ENCODE results near the gene NFYC.

The NFYC gene

DNA sequence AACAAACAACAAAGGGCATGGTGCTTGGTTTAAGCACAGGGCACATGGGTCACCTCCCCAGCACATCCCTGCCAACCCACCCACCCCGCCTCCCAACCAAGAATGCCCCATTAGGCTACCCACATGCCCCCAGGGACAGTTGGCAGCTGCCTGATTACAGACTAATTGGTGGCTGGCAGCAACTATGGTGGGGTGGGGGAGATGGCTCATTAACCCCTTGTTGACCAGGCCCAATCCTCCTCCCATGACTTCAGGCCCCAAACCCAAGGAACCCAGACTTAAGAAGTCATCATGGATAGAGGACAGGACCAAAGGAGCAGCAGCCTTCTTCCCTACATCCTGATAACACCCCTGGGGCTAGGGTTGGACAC, 27.4 kb upstream of the NFYC start:
- Histone ChIP-seq H3K27ac (ENCODE audit: low read depth, low read length) (no peak overlapping the region), H3K4me3 (ENCODE audit: low read depth in 1 of 5, low read length in 5 of 5) (no peak overlapping the region), H3K4me1 (ENCODE audit: control insufficient read depth in 5 of 5, insufficient read depth in 5 of 5, low read length in 5 of 5) (peaks cover 0 to 32% (median 24%) of the 10 kb centered on the region in 5 donors), H3K9me3 (ENCODE audit: control insufficient read depth in 5 of 5, low read length in 5 of 5) (no peaks in the 10 kb centered on the region), H3K36me3 (ENCODE audit: control insufficient read depth in 5 of 5, insufficient read depth in 5 of 5, low read length in 5 of 5) (no peaks in the 10 kb centered on the region), H3K27me3 (ENCODE audit: control insufficient read depth in 5 of 5, insufficient read depth in 4 of 5, low read length in 5 of 5) (peaks cover 0 to 3% (median 0%) of the 10 kb centered on the region in 5 donors), H3K9ac (ENCODE audit: low read length in 5 of 5) (no peak overlapping the region)

DNA sequence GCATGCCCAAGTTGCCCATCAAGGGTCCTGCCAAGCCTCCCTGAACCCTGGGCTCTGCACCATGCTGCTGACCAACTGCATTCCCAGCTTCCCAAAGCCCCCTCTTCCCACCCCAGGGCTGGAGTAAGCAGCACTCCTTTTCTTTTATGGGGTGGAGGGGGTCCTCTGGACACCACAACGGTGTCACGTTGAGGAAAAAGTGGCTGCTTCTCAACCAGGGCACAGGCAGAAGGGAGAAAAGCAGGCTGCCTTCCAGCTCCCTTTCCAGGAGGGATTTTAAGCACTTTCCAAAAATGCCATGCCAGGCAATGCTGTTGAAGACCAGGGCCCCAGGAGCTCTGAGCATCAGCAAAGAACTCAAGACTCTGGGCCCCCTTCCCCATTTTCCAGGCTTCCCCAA, 26.7 kb upstream of the NFYC start:
- Histone ChIP-seq H3K4me3 (ENCODE audit: low read depth in 1 of 5, low read length in 5 of 5) (peak overlapping the region in 2 of 5 donors; percentile 10 to 67), H3K4me1 (ENCODE audit: control insufficient read depth in 5 of 5, insufficient read depth in 5 of 5, low read length in 5 of 5) (peaks cover 0 to 32% (median 24%) of the 10 kb centered on the region in 5 donors), H3K27ac (ENCODE audit: low read depth, low read length) (no peak overlapping the region), H3K9me3 (ENCODE audit: control insufficient read depth in 5 of 5, low read length in 5 of 5) (no peaks in the 10 kb centered on the region), H3K9ac (ENCODE audit: low read length in 5 of 5) (no peak overlapping the region), H3K36me3 (ENCODE audit: control insufficient read depth in 5 of 5, insufficient read depth in 5 of 5, low read length in 5 of 5) (no peaks in the 10 kb centered on the region), H3K27me3 (ENCODE audit: control insufficient read depth in 5 of 5, insufficient read depth in 4 of 5, low read length in 5 of 5) (no peaks in the 10 kb centered on the region)

- peaks cover 0 to 32% (median 24%) of the 10 kb centered on the region in 5 donors for H3K4me1 ChIP-seq (ENCODE audit: control insufficient read depth in 5 of 5, insufficient read depth in 5 of 5, low read length in 5 of 5)
Observed at GRCh38 chr1:40665335-40666171, 26.0 kb upstream of the NFYC start, which contains the start of gene RIMS3. TSS of gene RIMS3 (minus strand) at chr1:40665682. CDS start at chr1:40641925, 23,757 bp downstream.

GRCh38 chr1:40668769-40669525, 22.6 kb upstream of the NFYC start:
- H3K27me3 ChIP-seq (ENCODE audit: control insufficient read depth in 5 of 5, insufficient read depth in 4 of 5, low read length in 5 of 5) = peaks cover 0 to 3% (median 0%) of the 10 kb centered on the region in 5 donors
- H3K4me3 ChIP-seq (ENCODE audit: low read depth in 1 of 5, low read length in 5 of 5) = no peak overlapping the region
- no peak overlapping the region for H3K27ac ChIP-seq (ENCODE audit: low read depth, low read length)
- H3K4me1 ChIP-seq (ENCODE audit: control insufficient read depth in 5 of 5, insufficient read depth in 5 of 5, low read length in 5 of 5) = peaks cover 0 to 21% (median 11%) of the 10 kb centered on the region in 5 donors
- H3K36me3 ChIP-seq (ENCODE audit: control insufficient read depth in 5 of 5, insufficient read depth in 5 of 5, low read length in 5 of 5) = no peaks in the 10 kb centered on the region
- H3K9ac ChIP-seq (ENCODE audit: low read length in 5 of 5) = no peak overlapping the region
- no peaks in the 10 kb centered on the region for H3K9me3 ChIP-seq (ENCODE audit: control insufficient read depth in 5 of 5, low read length in 5 of 5)

More at GRCh38 chr1:40665335-40666171, 26.0 kb upstream of the NFYC start, which contains the start of gene RIMS3:
- H3K9me3 ChIP-seq (ENCODE audit: control insufficient read depth in 5 of 5, low read length in 5 of 5) = no peaks in the 10 kb centered on the region
- H3K9ac ChIP-seq (ENCODE audit: low read length in 5 of 5) = peak within 1 kb of the TSS in 1 of 5 donors; percentile 39
- H3K36me3 ChIP-seq (ENCODE audit: control insufficient read depth in 5 of 5, insufficient read depth in 5 of 5, low read length in 5 of 5) = no peaks in the 10 kb centered on the region
- H3K4me3 ChIP-seq (ENCODE audit: low read depth in 1 of 5, low read length in 5 of 5) = peak within 1 kb of the TSS; percentile 41 to 67 (median 54)
- no peaks in the 10 kb centered on the region for H3K27me3 ChIP-seq (ENCODE audit: control insufficient read depth in 5 of 5, insufficient read depth in 4 of 5, low read length in 5 of 5)
- H3K27ac ChIP-seq (ENCODE audit: low read depth, low read length) = no peak within 1 kb of the TSS

GRCh38 chr1:40673452-40673851, 18.1 kb upstream of the NFYC start:
- no peaks in the 10 kb centered on the region for H3K36me3 ChIP-seq (ENCODE audit: control insufficient read depth in 5 of 5, insufficient read depth in 5 of 5, low read length in 5 of 5)
- H3K9me3 ChIP-seq (ENCODE audit: control insufficient read depth in 5 of 5, low read length in 5 of 5) = no peaks in the 10 kb centered on the region
- no peak overlapping the region for H3K4me3 ChIP-seq (ENCODE audit: low read depth in 1 of 5, low read length in 5 of 5)

DNA sequence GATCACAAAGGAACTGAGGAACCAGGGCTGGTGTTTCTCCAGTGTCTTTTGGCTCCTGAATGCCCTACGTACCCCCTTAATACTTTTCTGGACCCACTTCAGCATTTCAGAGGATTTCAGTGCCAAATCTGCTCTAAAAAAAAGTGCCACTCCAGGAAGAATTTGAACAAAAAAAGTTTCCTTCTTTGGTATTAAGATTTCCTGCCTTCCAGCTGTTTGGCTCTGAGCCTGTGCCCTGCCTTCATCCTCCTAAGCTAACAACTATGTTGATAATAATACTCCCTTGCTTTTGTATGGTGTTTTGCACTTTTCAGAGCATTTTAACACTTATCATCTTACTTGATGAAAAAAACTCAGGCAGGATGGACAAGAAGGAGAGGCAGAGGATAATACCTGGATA, 15.0 kb upstream of the NFYC start:
- Histone ChIP-seq H3K36me3 (ENCODE audit: control insufficient read depth in 5 of 5, insufficient read depth in 5 of 5, low read length in 5 of 5) (no peaks in the 10 kb centered on the region), H3K27ac (ENCODE audit: low read depth, low read length) (no peak overlapping the region), H3K4me1 (ENCODE audit: control insufficient read depth in 5 of 5, insufficient read depth in 5 of 5, low read length in 5 of 5) (peaks cover 0 to 12% (median 0%) of the 10 kb centered on the region in 5 donors), H3K9ac (ENCODE audit: low read length in 5 of 5) (no peak overlapping the region), H3K27me3 (ENCODE audit: control insufficient read depth in 5 of 5, insufficient read depth in 4 of 5, low read length in 5 of 5) (no peaks in the 10 kb centered on the region), H3K4me3 (ENCODE audit: low read depth in 1 of 5, low read length in 5 of 5) (no peak overlapping the region), H3K9me3 (ENCODE audit: control insufficient read depth in 5 of 5, low read length in 5 of 5) (no peaks in the 10 kb centered on the region)

More at GRCh38 chr1:40673452-40673851, 18.1 kb upstream of the NFYC start:
- Histone ChIP-seq H3K9ac (ENCODE audit: low read length in 5 of 5) (no peak overlapping the region), H3K27ac (ENCODE audit: low read depth, low read length) (no peak overlapping the region), H3K4me1 (ENCODE audit: control insufficient read depth in 5 of 5, insufficient read depth in 5 of 5, low read length in 5 of 5) (peaks cover 0 to 12% (median 5%) of the 10 kb centered on the region in 5 donors), H3K27me3 (ENCODE audit: control insufficient read depth in 5 of 5, insufficient read depth in 4 of 5, low read length in 5 of 5) (peaks cover 0 to 3% (median 0%) of the 10 kb centered on the region in 5 donors)

- H3K36me3 ChIP-seq (ENCODE audit: control insufficient read depth in 5 of 5, insufficient read depth in 5 of 5, low read length in 5 of 5) = no peaks in the 10 kb centered on the region
- H3K9me3 ChIP-seq (ENCODE audit: control insufficient read depth in 5 of 5, low read length in 5 of 5) = no peaks in the 10 kb centered on the region
- H3K4me1 ChIP-seq (ENCODE audit: control insufficient read depth in 5 of 5, insufficient read depth in 5 of 5, low read length in 5 of 5) = peaks cover 0 to 12% (median 0%) of the 10 kb centered on the region in 5 donors
- H3K9ac ChIP-seq (ENCODE audit: low read length in 5 of 5) = no peak overlapping the region
- H3K4me3 ChIP-seq (ENCODE audit: low read depth in 1 of 5, low read length in 5 of 5) = no peak overlapping the region
- H3K27me3 ChIP-seq (ENCODE audit: control insufficient read depth in 5 of 5, insufficient read depth in 4 of 5, low read length in 5 of 5) = no peaks in the 10 kb centered on the region
- no peak overlapping the region for H3K27ac ChIP-seq (ENCODE audit: low read depth, low read length)
Observed at GRCh38 chr1:40679165-40679953, 12.1 kb upstream of the NFYC start.

DNA sequence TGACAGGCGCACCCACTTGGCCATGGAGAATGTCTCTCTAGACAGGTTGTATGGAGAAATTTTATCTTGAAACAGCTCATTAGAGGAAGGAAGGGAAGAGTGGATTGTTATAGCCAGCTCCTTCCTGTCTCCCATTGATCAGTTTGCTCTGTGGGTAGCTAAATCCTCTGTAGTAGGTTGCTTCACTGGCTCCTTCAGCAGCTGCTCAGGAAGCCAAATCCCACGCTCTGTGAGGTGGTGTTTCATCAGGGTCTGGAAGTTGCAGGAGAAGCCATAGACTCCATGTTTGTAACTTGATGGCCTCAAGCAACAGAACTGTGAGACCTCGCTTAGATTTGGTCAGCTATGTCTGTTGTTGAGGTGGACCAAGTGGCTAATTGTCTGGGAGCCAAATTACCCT, 6.8 kb upstream of the NFYC start:
- peaks cover 0 to 5% (median 0%) of the 10 kb centered on the region in 5 donors for H3K36me3 ChIP-seq (ENCODE audit: control insufficient read depth in 5 of 5, insufficient read depth in 5 of 5, low read length in 5 of 5)
- no peak overlapping the region for H3K4me3 ChIP-seq (ENCODE audit: low read depth in 1 of 5, low read length in 5 of 5)
- H3K27me3 ChIP-seq (ENCODE audit: control insufficient read depth in 5 of 5, insufficient read depth in 4 of 5, low read length in 5 of 5) = no peaks in the 10 kb centered on the region
- H3K9me3 ChIP-seq (ENCODE audit: control insufficient read depth in 5 of 5, low read length in 5 of 5) = no peaks in the 10 kb centered on the region
- H3K4me1 ChIP-seq (ENCODE audit: control insufficient read depth in 5 of 5, insufficient read depth in 5 of 5, low read length in 5 of 5) = no peaks in the 10 kb centered on the region
- H3K27ac ChIP-seq (ENCODE audit: low read depth, low read length) = no peak overlapping the region
- H3K9ac ChIP-seq (ENCODE audit: low read length in 5 of 5) = no peak overlapping the region

GRCh38 chr1:40687059-40687458, 4.4 kb upstream of the NFYC start:
- peaks cover 0 to 5% (median 0%) of the 10 kb centered on the region in 5 donors for H3K36me3 ChIP-seq (ENCODE audit: control insufficient read depth in 5 of 5, insufficient read depth in 5 of 5, low read length in 5 of 5)
- H3K9me3 ChIP-seq (ENCODE audit: control insufficient read depth in 5 of 5, low read length in 5 of 5) = no peaks in the 10 kb centered on the region
- no peak overlapping the region for H3K9ac ChIP-seq (ENCODE audit: low read length in 5 of 5)
- H3K4me1 ChIP-seq (ENCODE audit: control insufficient read depth in 5 of 5, insufficient read depth in 5 of 5, low read length in 5 of 5) = peaks cover 0 to 9% (median 6%) of the 10 kb centered on the region in 5 donors
- no peaks in the 10 kb centered on the region for H3K27me3 ChIP-seq (ENCODE audit: control insufficient read depth in 5 of 5, insufficient read depth in 4 of 5, low read length in 5 of 5)
- no peak overlapping the region for H3K4me3 ChIP-seq (ENCODE audit: low read depth in 1 of 5, low read length in 5 of 5)
- H3K27ac ChIP-seq (ENCODE audit: low read depth, low read length) = no peak overlapping the region

All from subcutaneous abdominal adipose tissue (tissue), 5 donors.